IPS-18c (cell line): Measurements from ENCODE around the gene MIER2.

Source experiments
- H3K4me3 ChIP-seq: 2 replicates; pipeline ENCODE4 v1.7.0; 2013; ENCODE audit warnings: low read depth, mild to moderate bottlenecking, low read length, moderate library complexity; ENCODE audit not compliant: insufficient read depth
- H3K9me3 ChIP-seq: one replicate; pipeline ENCODE4 v1.6.1; 2013; ENCODE audit warnings: mild to moderate bottlenecking, low read length, moderate library complexity; ENCODE audit not compliant: control insufficient read depth, insufficient read depth

Gene MIER2

GRCh38 chr19:325937-326565 lies 18.5 kb downstream of the MIER2 start:
- H3K4me3 ChIP-seq: no peak overlapping the region
- H3K9me3 ChIP-seq: peaks cover 2% of the 10 kb centered on the region

GRCh38 chr19:325173-325936 lies 19.2 kb downstream of the MIER2 start:
- Histone ChIP-seq H3K9me3 (peaks cover 2% of the 10 kb centered on the region), H3K4me3 (no peak overlapping the region)

- peaks cover 2% of the 10 kb centered on the region for H3K9me3 ChIP-seq
- no peak overlapping the region for H3K4me3 ChIP-seq
These were observed 19.9 kb downstream of the MIER2 start for GRCh38 chr19:324716-325115.

- H3K4me3 ChIP-seq: no peak overlapping the region
- H3K9me3 ChIP-seq: peaks cover 4% of the 10 kb centered on the region
These were observed 22.0 kb downstream of the MIER2 start for GRCh38 chr19:322616-323015.

- H3K4me3 ChIP-seq: no peak overlapping the region
- peaks cover 4% of the 10 kb centered on the region for H3K9me3 ChIP-seq
These were observed 26.2 kb downstream of the MIER2 start for GRCh38 chr19:318509-318774.

- Histone ChIP-seq H3K4me3 (no peak overlapping the region), H3K9me3 (peaks cover 4% of the 10 kb centered on the region)
These were observed 26.7 kb downstream of the MIER2 start for GRCh38 chr19:317710-318508.

GRCh38 chr19:315811-316210 lies 28.8 kb downstream of the MIER2 start:
- peaks cover 2% of the 10 kb centered on the region for H3K9me3 ChIP-seq
- no peak overlapping the region for H3K4me3 ChIP-seq

GRCh38 chr19:313988-314815 lies 30.4 kb downstream of the MIER2 start:
- no peaks in the 10 kb centered on the region for H3K9me3 ChIP-seq
- H3K4me3 ChIP-seq: no peak overlapping the region

- Histone ChIP-seq H3K9me3 (no peaks in the 10 kb centered on the region), H3K4me3 (no peak overlapping the region)
These were observed 31.2 kb downstream of the MIER2 start for GRCh38 chr19:313169-313987.

GRCh38 chr19:311813-312261 lies 32.8 kb downstream of the MIER2 start:
- no peaks in the 10 kb centered on the region for H3K9me3 ChIP-seq
- no peak overlapping the region for H3K4me3 ChIP-seq

- Histone ChIP-seq H3K9me3 (no peaks in the 10 kb centered on the region), H3K4me3 (no peak overlapping the region)
These were observed 33.7 kb downstream of the MIER2 start for GRCh38 chr19:310781-311496.

GRCh38 chr19:310141-310651 lies 34.4 kb downstream of the MIER2 start:
- Histone ChIP-seq H3K4me3 (no peak overlapping the region), H3K9me3 (no peaks in the 10 kb centered on the region)

GRCh38 chr19:309206-309565 lies 35.4 kb downstream of the MIER2 start:
- no peak overlapping the region for H3K4me3 ChIP-seq
- no peaks in the 10 kb centered on the region for H3K9me3 ChIP-seq

GRCh38 chr19:308471-309205 lies 36.0 kb downstream of the MIER2 start:
- Histone ChIP-seq H3K4me3 (no peak overlapping the region), H3K9me3 (no peaks in the 10 kb centered on the region)

- Histone ChIP-seq H3K9me3 (no peaks in the 10 kb centered on the region), H3K4me3 (no peak overlapping the region)
These were observed 36.7 kb downstream of the MIER2 start for GRCh38 chr19:307793-308420.
